Hepatocyte (in vitro differentiated cells): ENCODE measurements around the gene RGS19.

Experiments used
- CTCF ChIP-seq: fragments of 200-600 bp; sonication (generic); IDR thresholded peaks from 2 replicates; pipeline ENCODE4 v1.5.1; 2016; ENCODE audit warnings: antibody characterized with exemption, mild to moderate bottlenecking; ENCODE audit not compliant: poor library complexity
- EZH2 ChIP-seq: fragments of 200-600 bp; sonication (generic); IDR thresholded peaks from 2 replicates; pipeline ENCODE4 v1.6.1; 2016; ENCODE audit warnings: antibody characterized with exemption, mild to moderate bottlenecking, borderline replicate concordance

- no peak for TF ChIP-seq CTCF
- TF ChIP-seq EZH2, result no peak
Measured at GRCh38 chr20:64121586-64121985, 42.3 kb upstream of the RGS19 start.
